Mucosa of descending colon (tissue), 3 donors: ENCODE measurements around the gene ZNF222. TPM values are rescaled to one million over a fixed set of nuclear protein-coding genes. Genes with fewer than 3 reads are reported as not detected.
A peak's percentile ranks its signal among the peaks of the same experiment; 100 is the strongest.

ENCODE experiments used
- ATAC-seq: fragments of 200-7000 bp; cut with Tn5 transposase; one replicate; pipeline ENCODE4 v1.9.1; 2020; ENCODE audit warnings: mild to moderate bottlenecking, moderate library complexity
- DNase-seq, 3 donors: peaks; one replicate each; pipeline ENCODE4 v3.0.0-alpha.2; 2020
- H3K36me3 ChIP-seq: fragments of 200-600 bp; one replicate; pipeline ENCODE4 v1.8.0; 2021; ENCODE audit warnings: low read depth, mild to moderate bottlenecking
- H3K4me1 ChIP-seq: fragments of 200-600 bp; one replicate; pipeline ENCODE4 v1.8.0; 2021; ENCODE audit warnings: low read depth, mild to moderate bottlenecking
- H3K4me3 ChIP-seq: fragments of 200-600 bp; one replicate; pipeline ENCODE4 v1.8.0; 2021; ENCODE audit warnings: mild to moderate bottlenecking
- H3K9me3 ChIP-seq: fragments of 200-600 bp; one replicate; pipeline ENCODE4 v1.8.0; 2021; ENCODE audit warnings: mild to moderate bottlenecking
- intact Hi-C, 2 donors: fragments of 100-400 bp; cut with DNase I in 1 of 2; cut with micrococcal nuclease in 1 of 2; formaldehyde crosslinking; loops; one replicate each; pipeline versions ENCODE4 v1.11.0 to v1.11.1; 2022; cut with DNase I, micrococcal nuclease
- total RNA-seq, 3 donors: library from RNA; stranded (reverse); fragmentation: NEBNext Ultra II Directional in 2 of 3; extraction: Animal tissue kit (Norgen Biotek cat#: 25700) in 2 of 3; gene quantifications; one replicate each; pipeline versions ENCODE4 v1.2.1 to v1.2.4, GENCODE V29; 2021 to 2023
- TF ChIP-seq, protein P1 (sequence below): fragments of 200-600 bp; IDR thresholded peaks from one replicate; pipeline ENCODE4 v1.8.0; 2022; ENCODE audit warnings: antibody characterized with exemption, mild to moderate bottlenecking
- donor health status: DM: no; HTN: no; CAD: no; lungs with moderate emphysema.
- donor health status: DM: no; HTN: no; CAD: no.
- donor health status: DM: no; HTN: yes; CAD: no.

The ZNF222 gene
- total RNA-seq, 3 donors from 2014 or later, result 1.1 to 2.9 (median 1.3) TPM

DNA sequence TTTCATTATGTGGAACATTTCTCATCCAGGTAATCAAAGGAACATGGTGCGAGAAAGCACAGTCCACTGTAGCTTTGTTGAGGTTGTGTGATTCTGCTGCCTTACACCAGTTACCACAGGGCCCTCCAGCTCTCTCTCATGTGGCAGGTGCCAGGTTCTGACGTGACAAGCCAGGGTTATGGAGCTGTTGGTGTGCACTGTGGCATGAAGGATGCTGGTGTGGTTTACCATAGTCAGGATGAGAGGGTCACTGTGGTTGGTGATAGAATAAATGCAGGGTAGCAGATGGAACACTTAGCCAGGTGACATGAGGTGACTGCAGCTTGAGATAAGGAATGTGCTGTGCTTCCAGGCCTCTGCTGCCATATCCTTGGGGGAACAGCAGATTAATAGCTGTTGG, 34.0 kb downstream of the ZNF222 start:
- Histone ChIP-seq H3K4me3 (no peak overlapping the region), H3K4me1 (no peaks in the 10 kb centered on the region), H3K36me3 (peaks cover 6% of the 10 kb centered on the region), H3K9me3 (peaks cover 13% of the 10 kb centered on the region)
- no peak for DNase-seq
- TF ChIP-seq, protein P1, sequence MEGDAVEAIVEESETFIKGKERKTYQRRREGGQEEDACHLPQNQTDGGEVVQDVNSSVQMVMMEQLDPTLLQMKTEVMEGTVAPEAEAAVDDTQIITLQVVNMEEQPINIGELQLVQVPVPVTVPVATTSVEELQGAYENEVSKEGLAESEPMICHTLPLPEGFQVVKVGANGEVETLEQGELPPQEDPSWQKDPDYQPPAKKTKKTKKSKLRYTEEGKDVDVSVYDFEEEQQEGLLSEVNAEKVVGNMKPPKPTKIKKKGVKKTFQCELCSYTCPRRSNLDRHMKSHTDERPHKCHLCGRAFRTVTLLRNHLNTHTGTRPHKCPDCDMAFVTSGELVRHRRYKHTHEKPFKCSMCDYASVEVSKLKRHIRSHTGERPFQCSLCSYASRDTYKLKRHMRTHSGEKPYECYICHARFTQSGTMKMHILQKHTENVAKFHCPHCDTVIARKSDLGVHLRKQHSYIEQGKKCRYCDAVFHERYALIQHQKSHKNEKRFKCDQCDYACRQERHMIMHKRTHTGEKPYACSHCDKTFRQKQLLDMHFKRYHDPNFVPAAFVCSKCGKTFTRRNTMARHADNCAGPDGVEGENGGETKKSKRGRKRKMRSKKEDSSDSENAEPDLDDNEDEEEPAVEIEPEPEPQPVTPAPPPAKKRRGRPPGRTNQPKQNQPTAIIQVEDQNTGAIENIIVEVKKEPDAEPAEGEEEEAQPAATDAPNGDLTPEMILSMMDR, result no peak
- no peak for ATAC-seq
- intact Hi-C loops, result no loop called here

DNA sequence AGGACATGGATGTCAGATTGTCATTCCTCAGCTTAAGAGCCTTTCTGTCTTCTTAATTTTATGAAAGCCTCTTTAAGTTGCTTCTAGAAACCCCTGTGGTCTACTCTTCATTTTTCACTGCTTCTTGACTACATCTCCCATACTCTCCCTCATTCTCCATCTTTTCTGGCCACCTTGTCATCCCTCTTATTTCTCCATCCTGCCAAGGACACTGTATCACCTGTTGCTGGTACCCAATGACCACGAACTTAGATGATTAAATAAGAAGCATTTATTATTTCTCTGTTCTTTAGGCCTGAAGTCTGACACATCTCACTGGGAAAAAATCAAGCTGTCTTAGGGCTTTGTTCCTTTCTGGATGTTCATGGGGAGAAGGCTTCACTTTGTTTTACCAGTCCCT, 35.9 kb downstream of the ZNF222 start:
- ATAC-seq (no peak), DNase-seq (no peak)
- intact Hi-C loops, result no loop called here
- H3K36me3 ChIP-seq, result peaks cover 6% of the 10 kb centered on the region
- peaks cover 23% of the 10 kb centered on the region for H3K9me3 ChIP-seq
- no peaks in the 10 kb centered on the region for H3K4me1 ChIP-seq
- no peak overlapping the region for H3K4me3 ChIP-seq
- TF ChIP-seq, protein P1, result no peak

DNA sequence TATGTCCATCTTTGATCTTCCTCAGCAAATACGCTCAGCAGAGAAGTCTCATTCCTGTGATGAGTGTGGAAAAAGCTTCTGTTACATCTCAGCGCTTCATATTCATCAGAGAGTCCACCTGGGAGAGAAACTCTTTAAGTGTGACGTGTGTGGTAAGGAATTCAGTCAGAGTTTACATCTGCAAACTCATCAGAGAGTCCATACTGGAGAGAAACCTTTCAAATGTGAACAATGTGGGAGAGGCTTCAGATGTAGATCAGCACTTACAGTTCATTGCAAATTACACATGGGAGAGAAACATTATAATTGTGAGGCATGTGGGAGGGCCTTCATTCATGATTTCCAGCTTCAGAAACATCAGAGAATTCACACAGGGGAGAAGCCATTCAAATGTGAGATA, 41.1 kb downstream of the ZNF222 start:
- DNase-seq, result no peak
- Histone ChIP-seq H3K36me3 (peaks cover 6% of the 10 kb centered on the region), H3K9me3 (peaks cover 54% of the 10 kb centered on the region), H3K4me1 (no peaks in the 10 kb centered on the region), H3K4me3 (no peak overlapping the region)
- ATAC-seq, result no peak
- TF ChIP-seq, protein P1, result no peak
- intact Hi-C loops, result no loop called here

DNA sequence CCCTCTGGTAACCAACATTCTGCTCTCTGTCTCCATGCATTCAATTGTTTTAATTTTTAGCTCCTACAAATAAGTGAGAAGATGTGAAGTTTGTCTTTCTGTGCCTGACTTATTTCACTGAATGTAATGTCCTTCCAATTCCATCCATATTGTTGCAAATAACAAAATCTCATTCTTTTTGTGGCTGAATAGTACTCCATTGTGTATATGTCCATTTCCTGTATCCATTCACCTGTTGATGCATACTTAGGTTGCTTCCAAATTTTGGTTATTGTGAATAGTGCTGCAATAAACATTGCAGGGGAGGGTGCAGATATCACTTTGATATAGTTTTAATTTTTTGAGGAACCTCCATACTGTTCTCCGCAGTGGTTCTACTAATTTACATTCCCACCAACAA, 44.2 kb downstream of the ZNF222 start:
- ATAC-seq (no peak), DNase-seq (no peak)
- intact Hi-C loops, result no loop called here
- Histone ChIP-seq H3K4me3 (no peak overlapping the region), H3K9me3 (peaks cover 44% of the 10 kb centered on the region), H3K36me3 (no peaks in the 10 kb centered on the region), H3K4me1 (peaks cover 6% of the 10 kb centered on the region)
- TF ChIP-seq, protein P1, result no peak

DNA sequence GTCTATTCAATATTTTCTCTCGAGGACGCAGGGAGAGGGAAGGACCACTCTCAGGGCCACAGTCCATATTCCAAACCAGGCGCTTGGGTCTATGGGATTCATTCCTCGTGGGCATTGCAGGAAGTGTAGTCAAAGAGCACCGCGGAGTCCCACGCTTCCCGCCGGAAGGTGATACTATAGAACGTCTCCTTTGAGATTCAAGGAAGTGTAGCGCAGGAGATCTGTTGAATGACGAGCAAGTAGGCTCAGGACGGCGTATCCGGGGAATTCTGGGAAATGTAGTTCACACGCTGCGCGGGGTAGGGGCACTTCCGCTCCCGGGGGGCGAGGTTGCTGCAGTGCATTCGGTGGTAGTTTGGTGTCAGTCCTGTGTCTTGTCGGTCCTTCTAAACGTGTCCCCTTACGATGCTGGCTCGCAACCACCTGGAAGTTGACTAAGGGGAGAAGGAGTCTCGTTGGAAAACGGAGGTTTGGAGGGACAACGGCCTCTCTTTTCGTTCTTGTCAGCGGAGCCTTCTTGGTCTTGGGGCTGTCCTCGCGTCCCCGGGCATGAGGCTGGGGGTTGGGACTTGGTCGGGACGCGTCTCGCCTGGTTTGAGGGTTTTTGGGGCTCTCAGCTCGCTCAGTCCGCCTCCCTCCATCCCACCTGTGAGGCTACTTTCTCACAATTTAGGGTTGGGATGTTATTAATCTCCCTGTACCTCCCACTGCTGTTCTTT, 46.8 kb downstream of the ZNF222 start, which contains the start of gene ZNF284:
ZNF284 (plus strand) TSS at position 336 of the 719 bp plus-strand sequence. CDS start 4,231 bp downstream, outside the sequence.
- TF ChIP-seq, protein P1, result no peak
- H3K4me1 ChIP-seq, result peaks cover 6% of the 10 kb centered on the region
- ATAC-seq (peak; percentile 100), DNase-seq (peak; percentile 87 to 89 (median 88))
- intact Hi-C loops, result no loop called here
- peak within 1 kb of the TSS; percentile 30 for H3K4me3 ChIP-seq
- peaks cover 21% of the 10 kb centered on the region for H3K9me3 ChIP-seq
- no peaks in the 10 kb centered on the region for H3K36me3 ChIP-seq
